Skeletal muscle cell (primary cell): ENCODE data around the gene ZMYND8.

Source experiments
- DNase-seq: peaks from one replicate; pipeline ENCODE4 v3.0.0-alpha.2; 2010; ENCODE audit warnings: low read depth
- H3K4me3 ChIP-seq: 2 replicates; pipeline ENCODE4 v1.5.1; 2011; ENCODE audit warnings: low read depth, mild to moderate bottlenecking, control low read depth, low read length, moderate library complexity

Gene ZMYND8

GRCh38 chr20:47355489-47356219 lies 845 bp downstream of the ZMYND8 start:
- peak overlapping the region; percentile 54 for H3K4me3 ChIP-seq
- DNase-seq: no peak

- no peak for DNase-seq
- H3K4me3 ChIP-seq: peak overlapping the region; percentile 54
Measured at GRCh38 chr20:47354714-47355488, 1.6 kb downstream of the ZMYND8 start.

GRCh38 chr20:47354464-47354713 lies 2.1 kb downstream of the ZMYND8 start:
- DNase-seq: no peak

GRCh38 chr20:47353692-47354463 lies 2.6 kb downstream of the ZMYND8 start:
- no peak for DNase-seq
- H3K4me3 ChIP-seq: peak overlapping the region; percentile 54

More at GRCh38 chr20:47354464-47354713, 2.1 kb downstream of the ZMYND8 start:
- H3K4me3 ChIP-seq: peak overlapping the region; percentile 54

GRCh38 chr20:47353239-47353691 lies 3.2 kb downstream of the ZMYND8 start:
- H3K4me3 ChIP-seq: peak overlapping the region; percentile 15
- DNase-seq: no peak

GRCh38 chr20:47352332-47353238 lies 3.9 kb downstream of the ZMYND8 start:
- peak overlapping the region; percentile 15 for H3K4me3 ChIP-seq
- DNase-seq: no peak

- H3K4me3 ChIP-seq: peak overlapping the region; percentile 15
- no peak for DNase-seq
Measured at GRCh38 chr20:47351643-47352331, 4.7 kb downstream of the ZMYND8 start.

- DNase-seq: no peak
- H3K4me3 ChIP-seq: peak overlapping the region; percentile 15
Measured at GRCh38 chr20:47350691-47351545, 5.6 kb downstream of the ZMYND8 start.

GRCh38 chr20:47350181-47350550 lies 6.3 kb downstream of the ZMYND8 start:
- H3K4me3 ChIP-seq: peak overlapping the region; percentile 2

GRCh38 chr20:47349365-47350180 lies 6.9 kb downstream of the ZMYND8 start:
- no peak overlapping the region for H3K4me3 ChIP-seq
- DNase-seq: no peak

More at GRCh38 chr20:47350181-47350550, 6.3 kb downstream of the ZMYND8 start:
- no peak for DNase-seq

- no peak overlapping the region for H3K4me3 ChIP-seq
- DNase-seq: no peak
Measured at GRCh38 chr20:47348539-47349142, 7.9 kb downstream of the ZMYND8 start.

- H3K4me3 ChIP-seq: no peak overlapping the region
- DNase-seq: no peak
Measured at GRCh38 chr20:47347661-47348435, 8.7 kb downstream of the ZMYND8 start.

GRCh38 chr20:47346172-47346571 lies 10.3 kb downstream of the ZMYND8 start:
- DNase-seq: no peak
- H3K4me3 ChIP-seq: no peak overlapping the region

- DNase-seq: no peak
- no peak overlapping the region for H3K4me3 ChIP-seq
Measured at GRCh38 chr20:47345214-47345613, 11.3 kb downstream of the ZMYND8 start.

- DNase-seq: no peak
- no peak overlapping the region for H3K4me3 ChIP-seq
Measured at GRCh38 chr20:47343007-47343472, 13.5 kb downstream of the ZMYND8 start.

GRCh38 chr20:47338131-47338628 lies 18.3 kb downstream of the ZMYND8 start:
- H3K4me3 ChIP-seq: no peak overlapping the region
- no peak for DNase-seq
